Osteocyte (in vitro differentiated cells): Measurements from ENCODE around the gene PDGFB. TPM values are rescaled to one million over a fixed set of nuclear protein-coding genes. Genes with fewer than 3 reads are reported as not detected.

Experiments
- DNase-seq: peaks from one replicate; pipeline ENCODE4 v3.0.0; 2021; ENCODE audit warnings: mixed read lengths; ENCODE audit not compliant: unreplicated experiment; ENCODE audit errors: extremely low spot score
- H3K27ac Mint-ChIP-seq: one replicate; pipeline ENCODE4 v1.8.0; 2021; ENCODE audit warnings: mild to moderate bottlenecking, mixed read lengths; ENCODE audit not compliant: unreplicated experiment
- H3K27me3 Mint-ChIP-seq: one replicate; pipeline ENCODE4 v1.8.0; 2021; ENCODE audit warnings: mixed read lengths; ENCODE audit not compliant: unreplicated experiment
- H3K36me3 Mint-ChIP-seq: one replicate; pipeline ENCODE4 v1.8.0; 2021; ENCODE audit warnings: mixed read lengths; ENCODE audit not compliant: unreplicated experiment
- H3K4me1 Mint-ChIP-seq: one replicate; pipeline ENCODE4 v1.8.0; 2021; ENCODE audit warnings: mixed read lengths; ENCODE audit not compliant: unreplicated experiment
- H3K4me3 Mint-ChIP-seq: one replicate; pipeline ENCODE4 v1.8.0; 2021; ENCODE audit warnings: mild to moderate bottlenecking, moderate library complexity, mixed read lengths; ENCODE audit not compliant: unreplicated experiment
- H3K9me3 Mint-ChIP-seq: one replicate; pipeline ENCODE4 v1.8.0; 2021; ENCODE audit warnings: mixed read lengths; ENCODE audit not compliant: unreplicated experiment
- CTCF ChIP-seq: fragments of 200-600 bp; sonication (generic); IDR thresholded peaks from 2 replicates; pipeline ENCODE4 v1.5.0; 2021; ENCODE audit warnings: antibody characterized with exemption, mild to moderate bottlenecking, moderate library complexity
- total RNA-seq: library from RNA; stranded (reverse); gene quantifications from 2 replicates; pipeline ENCODE4 v1.2.1, GENCODE V29; 2021

Gene PDGFB
- total RNA-seq, 1 donor from 2014 or later, result 16.8 TPM

- Mint-ChIP-seq H3K9me3 (no peaks in the 10 kb centered on the region), H3K4me1 (no peaks in the 10 kb centered on the region), H3K27me3 (no peaks in the 10 kb centered on the region), H3K36me3 (peaks cover 2% of the 10 kb centered on the region), H3K4me3 (no peak overlapping the region), H3K27ac (no peak overlapping the region)
- no peak for TF ChIP-seq CTCF
- DNase-seq, result no peak
Measured at GRCh38 chr22:39269095-39269790, 24.5 kb upstream of the PDGFB start.

- H3K9me3 Mint-ChIP-seq, result no peaks in the 10 kb centered on the region
- H3K4me1 Mint-ChIP-seq, result no peaks in the 10 kb centered on the region
- no peak overlapping the region for H3K4me3 Mint-ChIP-seq
- DNase-seq, result no peak
- peaks cover 2% of the 10 kb centered on the region for H3K36me3 Mint-ChIP-seq
- H3K27ac Mint-ChIP-seq, result no peak overlapping the region
- no peak for TF ChIP-seq CTCF
- no peaks in the 10 kb centered on the region for H3K27me3 Mint-ChIP-seq
Measured at GRCh38 chr22:39268645-39269044, 23.9 kb upstream of the PDGFB start.

GRCh38 chr22:39267974-39268373, 23.2 kb upstream of the PDGFB start:
- H3K4me1 Mint-ChIP-seq, result no peaks in the 10 kb centered on the region
- no peak for TF ChIP-seq CTCF
- H3K9me3 Mint-ChIP-seq, result no peaks in the 10 kb centered on the region
- H3K4me3 Mint-ChIP-seq, result no peak overlapping the region
- H3K27me3 Mint-ChIP-seq, result no peaks in the 10 kb centered on the region
- peaks cover 2% of the 10 kb centered on the region for H3K36me3 Mint-ChIP-seq
- DNase-seq, result no peak
- no peak overlapping the region for H3K27ac Mint-ChIP-seq

GRCh38 chr22:39266398-39267030, 21.7 kb upstream of the PDGFB start:
- H3K9me3 Mint-ChIP-seq, result no peaks in the 10 kb centered on the region
- H3K27ac Mint-ChIP-seq, result no peak overlapping the region
- H3K27me3 Mint-ChIP-seq, result no peaks in the 10 kb centered on the region
- no peaks in the 10 kb centered on the region for H3K4me1 Mint-ChIP-seq
- no peak overlapping the region for H3K4me3 Mint-ChIP-seq
- no peak for DNase-seq
- H3K36me3 Mint-ChIP-seq, result peaks cover 2% of the 10 kb centered on the region
- TF ChIP-seq CTCF, result no peak

GRCh38 chr22:39265143-39265886, 20.5 kb upstream of the PDGFB start:
- DNase-seq, result no peak
- Mint-ChIP-seq H3K9me3 (no peaks in the 10 kb centered on the region), H3K36me3 (no peaks in the 10 kb centered on the region), H3K27ac (no peak overlapping the region), H3K4me3 (no peak overlapping the region), H3K4me1 (no peaks in the 10 kb centered on the region), H3K27me3 (no peaks in the 10 kb centered on the region)
- TF ChIP-seq CTCF, result no peak
